Upper lobe of left lung (tissue), 4 donors: ENCODE measurements around the gene C20orf96.

Source experiments
- CTCF ChIP-seq, 6 experiments: fragments of 450-650 bp in 4 of 6; fragments of 200-600 bp in 2 of 6; sonication (generic) in 2 of 6; IDR thresholded peaks; one replicate each; pipeline ENCODE4 v1.5.1; 2016 to 2019; ENCODE audit warnings: antibody characterized with exemption in 6 of 6
- POLR2A ChIP-seq, 4 donors: fragments of 450-650 bp; IDR thresholded peaks; one replicate each; pipeline ENCODE4 v1.5.1; 2016 to 2017; ENCODE audit warnings: antibody characterized with exemption in 4 of 4, mild to moderate bottlenecking in 2 of 4

- TF ChIP-seq POLR2A (IDR thresholded peaks at IDR 0.05): no peak
- TF ChIP-seq CTCF (IDR thresholded peaks at IDR 0.05): no peak
These were observed 26.8 kb downstream of the C20orf96 start for GRCh38 chr20:263701-264100.
